H1 (cell line): ENCODE results near the gene TXLNB. TPM values are rescaled to one million over a fixed set of nuclear protein-coding genes. Genes with fewer than 3 reads are reported as not detected.
A peak's percentile ranks its signal among the peaks of the same experiment; 100 is the strongest.

ENCODE experiments used
- CTCF ChIA-PET: fragments of 300-600 bp; sonication (Branson Sonifier 250); formaldehyde crosslinking; loops from one replicate; lab custom pipeline; 2021; ENCODE audit not compliant: partially characterized antibody; lab: Charles Lee
- POLR2A ChIA-PET: fragments of 300-600 bp; sonication (Branson Sonifier 250); formaldehyde crosslinking; loops from one replicate; lab custom pipeline; 2021; ENCODE audit warnings: inconsistent platforms; ENCODE audit not compliant: partially characterized antibody; lab: Charles Lee
- DNase-seq, 2 experiments: peaks; one replicate each; pipeline versions ENCODE4 v3.0.0 to v3.0.0-alpha.2; 2010 to 2022; ENCODE audit warnings: low spot score in 2 of 2, low read depth in 1 of 2, mixed read lengths in 1 of 2
- FAIRE-seq: peaks from 2 replicates; lab custom pipeline; 2011; peaks lifted over from hg19 to GRCh38; lab: Jason Lieb, UNC
- H2AFZ ChIP-seq: 2 replicates; pipeline ENCODE4 v1.8.1; 2012; ENCODE audit warnings: low read length, inconsistent platforms
- H2AK5ac ChIP-seq: 2 replicates; pipeline ENCODE4 v1.6.1; 2013; ENCODE audit warnings: low read depth, low read length
- H2BK120ac ChIP-seq: replicated peaks from 2 replicates; pipeline ENCODE3; 2013; ENCODE audit warnings: low read depth, low read length, inconsistent platforms
- H2BK12ac ChIP-seq: 2 replicates; pipeline ENCODE4 v1.6.1; 2013; ENCODE audit warnings: low read depth, low read length
- H2BK15ac ChIP-seq: 2 replicates; pipeline ENCODE4 v1.6.1; 2013; ENCODE audit warnings: low read length
- H2BK20ac ChIP-seq: 2 replicates; pipeline ENCODE4 v1.6.1; 2013; ENCODE audit warnings: low read length
- H2BK5ac ChIP-seq: 2 replicates; pipeline ENCODE4 v1.6.1; 2013; ENCODE audit warnings: low read depth, low read length
- H3K14ac ChIP-seq: 2 replicates; pipeline ENCODE4 v1.6.1; 2013; ENCODE audit warnings: inconsistent platforms; ENCODE audit not compliant: insufficient read length
- H3K18ac ChIP-seq: 2 replicates; pipeline ENCODE4 v1.6.1; 2013; ENCODE audit warnings: low read length; ENCODE audit errors: extremely low read depth
- H3K23ac ChIP-seq: 2 replicates; pipeline ENCODE4 v1.6.1; 2013; ENCODE audit warnings: inconsistent platforms; ENCODE audit not compliant: insufficient read length
- H3K23me2 ChIP-seq: 2 replicates; pipeline ENCODE4 v1.6.1; 2013; ENCODE audit warnings: low read depth, low read length
- H3K27ac ChIP-seq: 2 replicates; pipeline ENCODE4 v1.6.1; 2011; ENCODE audit warnings: low read depth, low read length, inconsistent platforms
- H3K27me3 ChIP-seq, 4 experiments: replicated peaks in 1 of 4; 1 replicate in 1 of 4; 2 replicates in 3 of 4; pipeline versions ENCODE4 v1.6.1 to v1.8.1; 2011 to 2013; ENCODE audit warnings: low read length in 3 of 4, mild to moderate bottlenecking in 3 of 4, inconsistent platforms in 2 of 4, mixed read lengths in 2 of 4, moderate library complexity in 1 of 4; ENCODE audit not compliant: control insufficient read depth in 3 of 4, insufficient read depth in 3 of 4; ENCODE audit errors: extremely low read depth in 1 of 4
- H3K36me3 ChIP-seq, 4 experiments: 2 replicates each; pipeline versions ENCODE4 v1.6.1 to v1.8.1; 2011 to 2013; ENCODE audit warnings: mild to moderate bottlenecking in 4 of 4, low read length in 3 of 4, moderate library complexity in 2 of 4, control low read depth in 1 of 4, inconsistent platforms in 1 of 4; ENCODE audit not compliant: insufficient read depth in 4 of 4, control insufficient read depth in 2 of 4
- H3K4ac ChIP-seq: replicated peaks from 2 replicates; pipeline ENCODE3; 2013; ENCODE audit warnings: low read length, low read depth, mixed read lengths, inconsistent platforms; ENCODE audit not compliant: insufficient read length
- H3K4me1 ChIP-seq, 4 experiments: replicated peaks in 1 of 4; 1 replicate in 1 of 4; 2 replicates in 3 of 4; pipeline versions ENCODE4 v1.6.1 to v1.8.1; 2011 to 2013; ENCODE audit warnings: low read length in 3 of 4, inconsistent platforms in 2 of 4, mixed read lengths in 1 of 4; ENCODE audit not compliant: insufficient read depth in 4 of 4, control insufficient read depth in 3 of 4
- H3K4me2 ChIP-seq, 2 experiments: 2 replicates each; pipeline versions ENCODE4 v1.6.1 to v1.8.1; 2011 to 2013; ENCODE audit warnings: low read depth in 2 of 2, low read length in 2 of 2, control low read depth in 1 of 2, inconsistent platforms in 1 of 2, mild to moderate bottlenecking in 1 of 2; ENCODE audit not compliant: insufficient read depth in 1 of 2
- H3K4me3 ChIP-seq, 4 experiments: fragments of 200-600, 300-600 bp in 1 of 4; sonication (generic), shearing (Covaris generic), sonication (Bioruptor Twin) in 1 of 4; 2 replicates each; pipeline versions ENCODE4 v1.5.1 to v1.8.1; 2011 to 2016; ENCODE audit warnings: low read length in 4 of 4, low read depth in 3 of 4, control low read depth in 2 of 4, inconsistent platforms in 2 of 4, mild to moderate bottlenecking in 2 of 4, mixed read lengths in 1 of 4, moderate library complexity in 1 of 4; ENCODE audit not compliant: insufficient read depth in 2 of 4; ENCODE audit errors: extremely low read depth in 1 of 4
- H3K56ac ChIP-seq: replicated peaks from 2 replicates; pipeline ENCODE3; 2013; ENCODE audit warnings: low read depth, mild to moderate bottlenecking, mixed read lengths, low read length, inconsistent platforms; ENCODE audit not compliant: insufficient read length
- H3K79me1 ChIP-seq: 2 replicates; pipeline ENCODE4 v1.6.1; 2013; ENCODE audit warnings: low read depth, low read length, control low read depth
- H3K79me2 ChIP-seq, 2 experiments: 2 replicates each; pipeline versions ENCODE4 v1.6.1 to v1.8.1; 2012 to 2013; ENCODE audit warnings: low read length in 2 of 2, mild to moderate bottlenecking in 2 of 2, inconsistent platforms in 1 of 2; ENCODE audit not compliant: insufficient read depth in 2 of 2, control insufficient read depth in 1 of 2
- H3K9ac ChIP-seq, 4 experiments: replicated peaks in 1 of 4; 1 replicate in 1 of 4; 2 replicates in 3 of 4; pipeline versions ENCODE4 v1.6.1 to v1.8.1; 2011 to 2013; ENCODE audit warnings: low read depth in 3 of 4, low read length in 3 of 4, control low read depth in 2 of 4, mild to moderate bottlenecking in 2 of 4, moderate library complexity in 2 of 4, inconsistent platforms in 1 of 4; ENCODE audit errors: extremely low read depth in 1 of 4
- H3K9me3 ChIP-seq, 2 experiments: 2 replicates each; pipeline versions ENCODE4 v1.6.1 to v1.8.1; 2012 to 2013; ENCODE audit warnings: mild to moderate bottlenecking in 2 of 2, moderate library complexity in 2 of 2, control low read depth in 1 of 2, inconsistent platforms in 1 of 2, low read depth in 1 of 2, low read length in 1 of 2, mixed read lengths in 1 of 2; ENCODE audit not compliant: insufficient read depth in 2 of 2
- H4K20me1 ChIP-seq, 2 experiments: replicated peaks in 1 of 2; 2 replicates each; pipeline versions ENCODE3 to v1.8.1; 2011 to 2013; ENCODE audit warnings: inconsistent platforms in 2 of 2, low read length in 2 of 2, mild to moderate bottlenecking in 1 of 2; ENCODE audit not compliant: insufficient read depth in 2 of 2, control insufficient read depth in 1 of 2
- H4K5ac ChIP-seq: 2 replicates; pipeline ENCODE4 v1.6.1; 2013; ENCODE audit warnings: low read length, low read depth, mixed read lengths, inconsistent platforms; ENCODE audit not compliant: insufficient read length
- H4K8ac ChIP-seq: 2 replicates; pipeline ENCODE4 v1.8.0; 2013; ENCODE audit warnings: mild to moderate bottlenecking, moderate library complexity, low read length, inconsistent platforms; ENCODE audit not compliant: insufficient read depth; ENCODE audit errors: extremely low read depth
- H4K91ac ChIP-seq: replicated peaks from 2 replicates; pipeline ENCODE3; 2013; ENCODE audit warnings: low read length, mixed read lengths, inconsistent platforms; ENCODE audit not compliant: insufficient read length
- CBX8 ChIP-seq: fragments of 300-800, 300-1000 bp; sonication (generic); IDR thresholded peaks from 2 replicates; pipeline ENCODE4 v1.7.1; 2016; ENCODE audit warnings: low read depth, low read length, borderline replicate concordance
- KDM5A ChIP-seq: fragments of 200-600 bp; IDR thresholded peaks from 2 replicates; pipeline ENCODE4 v1.7.1; 2012; ENCODE audit warnings: mild to moderate bottlenecking, low read length, inconsistent platforms, mixed read lengths
- POU5F1 ChIP-seq: IDR thresholded peaks from 2 replicates; pipeline ENCODE4 v1.6.1; 2011; ENCODE audit warnings: low read depth, mild to moderate bottlenecking, low read length, moderate library complexity
- RAD21 ChIP-seq, 2 experiments: IDR thresholded peaks in 1 of 2; conservative IDR thresholded peaks in 1 of 2; 2 replicates each; pipeline ENCODE4 v1.6.1; 2011; ENCODE audit warnings: low read depth in 2 of 2, low read length in 2 of 2, improper control_type of control experiment in 1 of 2, inconsistent platforms in 1 of 2, mild to moderate bottlenecking in 1 of 2, moderate library complexity in 1 of 2
- RNF2 ChIP-seq: fragments of 200-900, 300-1000 bp; sonication (generic); IDR thresholded peaks from 2 replicates; pipeline ENCODE4 v1.7.1; 2016; ENCODE audit warnings: borderline replicate concordance, low read depth, mild to moderate bottlenecking, antibody characterized with exemption, low read length; ENCODE audit not compliant: poor library complexity, severe bottlenecking; ENCODE audit errors: missing control alignments
- RXRA ChIP-seq: IDR thresholded peaks from 2 replicates; pipeline ENCODE4 v1.6.1; 2011; ENCODE audit warnings: low read depth, mild to moderate bottlenecking, low read length, moderate library complexity; ENCODE audit not compliant: insufficient read depth
- SP1 ChIP-seq: IDR thresholded peaks from 2 replicates; pipeline ENCODE4 v1.6.1; 2011; ENCODE audit warnings: low read depth, low read length
- WGBS, 2 experiments: shearing (Covaris generic) in 1 of 2; methylation state at CpG; one replicate each; pipeline versions ENCODE4 v1.1.6 to v1.1.7; 2013 to 2015; ENCODE audit warnings: low lambda C conversion rate in 2 of 2, mixed read lengths in 2 of 2, inconsistent platforms in 1 of 2, low coverage in 1 of 2, missing lambda C conversion rate in 1 of 2; ENCODE audit not compliant: insufficient replicate concordance in 2 of 2, insufficient coverage in 1 of 2, insufficient read length in 1 of 2; ENCODE audit errors: extremely low coverage in 1 of 2, missing lambda C conversion rate in 1 of 2; 5-methylcytosine and 5-hydroxymethylcytosine counted together
- polyA plus RNA-seq, 7 experiments: library from polyadenylated mRNA; depleted of rRNA in 3 of 7; stranded (reverse) in 5 of 7; unstranded in 2 of 7; fragments of >200 nt in 5 of 7; fragments of 200-250 nt in 2 of 7; gene quantifications; 1 replicate in 5 of 7; 2 replicates in 1 of 7; 4 replicates in 1 of 7; pipeline versions ENCODE4 v1.2.1 to v1.2.3, GENCODE V29; 2011 to 2013; ENCODE audit warnings: missing spikeins in 2 of 7, mixed read lengths in 2 of 7
- total RNA-seq: library from RNA; stranded (reverse); fragmentation: NEBNext Ultra II Directional; extraction: Animal tissue kit (Norgen Biotek cat#: 25700); gene quantifications from 2 replicates; pipeline ENCODE4 v1.2.1, GENCODE V29; 2021
- TF ChIP-seq, protein P1 (sequence below), 3 experiments: IDR thresholded peaks; 1 replicate in 2 of 3; 2 replicates in 1 of 3; pipeline versions ENCODE4 v1.5.1 to v1.6.1; 2011; ENCODE audit warnings: low read length in 3 of 3, mild to moderate bottlenecking in 3 of 3, inconsistent platforms in 2 of 3, low read depth in 1 of 3, moderate library complexity in 1 of 3; ENCODE audit not compliant: insufficient read depth in 1 of 3; ENCODE audit errors: control extremely low read depth in 1 of 3

The TXLNB gene
- total and polyA plus RNA-seq, 2 of the 8 experiments (the other 6 are each of a cell fraction or from before 2014, with no cell fraction given): 0.05 to 0.17 TPM

- H3K23ac ChIP-seq: no peak overlapping the region
- no peak for FAIRE-seq
- TF ChIP-seq POU5F1: no peak
- no peak for TF ChIP-seq CBX8
- TF ChIP-seq SP1: no peak
- TF ChIP-seq, protein P1, sequence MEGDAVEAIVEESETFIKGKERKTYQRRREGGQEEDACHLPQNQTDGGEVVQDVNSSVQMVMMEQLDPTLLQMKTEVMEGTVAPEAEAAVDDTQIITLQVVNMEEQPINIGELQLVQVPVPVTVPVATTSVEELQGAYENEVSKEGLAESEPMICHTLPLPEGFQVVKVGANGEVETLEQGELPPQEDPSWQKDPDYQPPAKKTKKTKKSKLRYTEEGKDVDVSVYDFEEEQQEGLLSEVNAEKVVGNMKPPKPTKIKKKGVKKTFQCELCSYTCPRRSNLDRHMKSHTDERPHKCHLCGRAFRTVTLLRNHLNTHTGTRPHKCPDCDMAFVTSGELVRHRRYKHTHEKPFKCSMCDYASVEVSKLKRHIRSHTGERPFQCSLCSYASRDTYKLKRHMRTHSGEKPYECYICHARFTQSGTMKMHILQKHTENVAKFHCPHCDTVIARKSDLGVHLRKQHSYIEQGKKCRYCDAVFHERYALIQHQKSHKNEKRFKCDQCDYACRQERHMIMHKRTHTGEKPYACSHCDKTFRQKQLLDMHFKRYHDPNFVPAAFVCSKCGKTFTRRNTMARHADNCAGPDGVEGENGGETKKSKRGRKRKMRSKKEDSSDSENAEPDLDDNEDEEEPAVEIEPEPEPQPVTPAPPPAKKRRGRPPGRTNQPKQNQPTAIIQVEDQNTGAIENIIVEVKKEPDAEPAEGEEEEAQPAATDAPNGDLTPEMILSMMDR (IDR thresholded peaks at IDR 0.05; ENCODE audit: control extremely low read depth in 1 of 3, insufficient read depth in 1 of 3, low read depth in 1 of 3, low read length in 3 of 3): peak in 2 of 3 experiments; percentile 14 to 15; a peak in 2 of 4 replicates
- TF ChIP-seq KDM5A: no peak
- no peak for TF ChIP-seq RNF2
- no peak for TF ChIP-seq RXRA
- peak in 1 of 2 experiments; percentile 28; a peak in 2 of 4 replicates for TF ChIP-seq RAD21 (IDR thresholded peaks at IDR 0.05 in 1 of 2, conservative IDR thresholded peaks at IDR 0.05 in 1 of 2; ENCODE audit: low read depth in 2 of 2, low read length in 2 of 2)
These were observed 33.9 kb downstream of the TXLNB start for GRCh38 chr6:139257821-139258398.

More at GRCh38 chr6:139257821-139258398, 33.9 kb downstream of the TXLNB start:
- H3K79me1 ChIP-seq: no peaks in the 10 kb centered on the region
- no peak overlapping the region for H4K8ac ChIP-seq
- no peak overlapping the region for H3K4me3 ChIP-seq
- no peak overlapping the region for H2BK5ac ChIP-seq
- no peaks in the 10 kb centered on the region for H3K79me2 ChIP-seq
- H2BK15ac ChIP-seq: no peak overlapping the region
- no peak overlapping the region for H4K5ac ChIP-seq
- H2BK20ac ChIP-seq: no peak overlapping the region
- no peak overlapping the region for H4K91ac ChIP-seq
- no peak overlapping the region for H3K27ac ChIP-seq
- no peaks in the 10 kb centered on the region for H3K27me3 ChIP-seq
- ChIA-PET CTCF (interaction anchor here (0.6 to 1.5 kb wide), 9 partner anchors 12 to 541 kb away, joined by 3 to 4 read pairs (median 3); no protein-coding TSS in a partner anchor), POLR2A (no interaction called here)
- H2BK12ac ChIP-seq: no peak overlapping the region
- H3K36me3 ChIP-seq: no peaks in the 10 kb centered on the region
- no peak overlapping the region for H2AFZ ChIP-seq
- no peak overlapping the region for H3K4me2 ChIP-seq
- no peaks in the 10 kb centered on the region for H3K9me3 ChIP-seq
- no peaks in the 10 kb centered on the region for H3K23me2 ChIP-seq
- WGBS, 2 experiments: 89% methylated on average over 5 of the region's 5 CpGs; no CpG with 5 or more reads in 1 of the 2 experiments
- H3K4me1 ChIP-seq: peaks cover 0 to 2% (median 0%) of the 10 kb centered on the region in 4 experiments; a peak in 1 of 7 replicates
- no peak overlapping the region for H2AK5ac ChIP-seq
- peak overlapping the region; percentile 27 for H3K4ac ChIP-seq
- H2BK120ac ChIP-seq: no peak overlapping the region
- no peak overlapping the region for H3K18ac ChIP-seq
- H3K9ac ChIP-seq: no peak overlapping the region
- no peak for DNase-seq
- H3K56ac ChIP-seq: no peak overlapping the region
- H4K20me1 ChIP-seq: no peaks in the 10 kb centered on the region
- H3K14ac ChIP-seq: no peak overlapping the region
